NCI-H2107 treated with DMSO at 0.1 percent for 48 hours (cell line): Measurements from ENCODE around the gene YPEL4.
"Not testable (repeated sequence)": the region's sequence is repeated elsewhere in the genome, so short reads cannot be mapped to it uniquely, and the experiment has no call there.

Source experiments
- DNase-seq: peaks from one replicate; lab custom pipeline; 2025; ENCODE audit not compliant: unreplicated experiment; lab: John Stamatoyannopoulos, UW

YPEL4 gene, protein sequence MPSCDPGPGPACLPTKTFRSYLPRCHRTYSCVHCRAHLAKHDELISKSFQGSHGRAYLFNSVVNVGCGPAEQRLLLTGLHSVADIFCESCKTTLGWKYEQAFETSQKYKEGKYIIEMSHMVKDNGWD

GRCh38 chr11:57649826-57650738 is at the start of gene YPEL4:
YPEL4 (minus strand) TSS chr11:57649912; CDS start chr11:57647107, 2,805 bp downstream.
- no peak for DNase-seq

- DNase-seq: no peak
Measured at GRCh38 chr11:57698843-57699365, 49.2 kb upstream of the YPEL4 start.

GRCh38 chr11:57690474-57690873 is 40.8 kb upstream of the YPEL4 start:
- DNase-seq: not testable (repeated sequence)

- no peak for DNase-seq
Measured at GRCh38 chr11:57681168-57681567, 31.5 kb upstream of the YPEL4 start.

DNA sequence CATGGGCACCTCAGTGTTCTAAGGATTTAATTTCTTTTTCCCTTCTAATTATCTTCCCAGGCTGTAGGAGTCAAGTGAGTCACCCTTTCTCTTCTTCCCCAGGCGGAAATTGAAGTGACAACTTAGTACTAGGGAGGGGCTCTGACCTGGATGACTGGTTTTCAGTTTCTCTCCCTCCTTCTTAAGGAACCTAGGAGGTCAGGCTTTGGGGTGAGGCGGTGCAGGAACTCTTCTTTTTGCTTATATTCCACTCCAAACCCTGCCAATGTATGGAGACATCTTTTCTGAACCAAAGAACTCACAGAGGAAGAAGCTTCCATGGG is 30.8 kb upstream of the YPEL4 start:
- DNase-seq: no peak

- DNase-seq: no peak
Measured at GRCh38 chr11:57679396-57679795, 29.7 kb upstream of the YPEL4 start.

DNA sequence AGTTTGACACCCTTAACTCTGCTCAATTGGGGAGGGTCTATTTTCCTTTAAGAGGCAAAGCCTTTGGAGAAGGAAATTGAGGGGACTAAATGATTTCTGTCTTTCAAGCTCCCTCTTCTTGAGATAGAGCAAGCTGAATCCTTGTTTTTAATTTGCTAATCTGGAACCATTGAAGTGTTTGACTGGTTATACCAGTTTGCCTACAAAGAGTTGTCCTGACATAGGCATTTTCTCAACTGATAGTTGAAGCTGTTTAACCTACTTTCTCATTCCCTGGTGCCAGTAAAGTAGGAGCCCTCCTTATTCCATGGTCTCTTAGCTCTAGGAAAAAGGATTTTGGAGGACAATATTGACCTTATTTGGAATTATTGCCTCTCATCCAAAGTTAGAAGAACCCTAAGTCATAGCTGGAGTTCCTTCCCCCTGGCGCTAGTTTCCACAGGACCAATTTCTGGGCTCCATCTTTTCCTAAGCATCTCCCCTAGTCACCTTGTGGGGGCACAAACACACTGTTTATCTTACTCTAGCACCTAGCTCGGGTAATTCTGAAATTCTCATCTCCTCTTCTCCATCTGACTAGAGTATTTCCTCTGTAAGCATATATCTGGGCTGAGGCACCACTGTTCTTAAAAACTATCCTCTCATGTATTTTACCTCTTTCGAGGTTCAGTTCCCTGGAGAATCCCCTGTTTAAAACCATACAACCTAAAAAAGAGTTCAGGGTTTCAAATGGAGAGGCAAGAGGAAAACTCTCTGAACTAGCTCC is 25.6 kb upstream of the YPEL4 start:
- no peak for DNase-seq

GRCh38 chr11:57674251-57674650 is 24.5 kb upstream of the YPEL4 start:
- no peak for DNase-seq

- DNase-seq: no peak
Measured at GRCh38 chr11:57668434-57668782, 18.7 kb upstream of the YPEL4 start.

DNA sequence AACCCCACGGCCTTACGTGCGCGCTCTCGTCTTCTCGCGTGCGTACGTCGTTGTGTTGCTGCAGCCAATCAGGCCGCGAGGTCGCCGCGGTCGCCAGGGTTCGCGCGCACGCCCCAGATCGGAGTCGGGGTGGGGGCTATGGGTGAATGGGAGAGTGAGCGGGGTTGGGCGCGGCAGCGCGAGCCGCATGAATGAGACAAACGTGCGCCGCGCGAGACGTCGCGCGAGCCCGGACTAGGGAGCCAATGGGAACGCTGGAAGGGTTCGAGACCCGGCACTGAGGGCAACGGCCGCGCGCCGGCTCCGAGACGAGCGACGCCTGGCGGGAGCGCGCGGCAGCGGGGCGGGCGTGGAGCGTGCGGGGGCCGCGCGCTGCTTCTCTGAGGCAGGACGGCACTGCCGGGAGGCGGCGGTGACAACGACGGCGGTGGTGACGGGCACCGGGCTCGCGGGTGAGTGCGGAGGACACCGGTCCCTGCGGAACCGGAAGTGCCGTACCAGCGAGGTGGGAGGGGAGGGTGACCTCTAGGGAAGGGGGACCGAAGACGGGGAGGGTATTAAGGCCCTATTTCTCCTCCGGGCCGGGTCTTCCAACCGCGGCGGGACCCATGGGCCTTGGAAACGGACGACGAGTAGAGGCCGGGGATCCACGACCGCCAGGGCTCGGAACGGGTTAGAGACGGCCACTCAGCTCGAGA is 18.2 kb upstream of the YPEL4 start, which contains the start of gene ZDHHC5:
ZDHHC5 (plus strand) TSS at position 379 of the 698 bp plus-strand sequence. CDS start 4,977 bp downstream, outside the sequence.
- DNase-seq: peak; percentile 98

GRCh38 chr11:57667117-57667735 is 17.5 kb upstream of the YPEL4 start:
- peak; percentile 98 for DNase-seq

- DNase-seq: no peak
Measured at GRCh38 chr11:57663975-57664374, 14.3 kb upstream of the YPEL4 start.

DNA sequence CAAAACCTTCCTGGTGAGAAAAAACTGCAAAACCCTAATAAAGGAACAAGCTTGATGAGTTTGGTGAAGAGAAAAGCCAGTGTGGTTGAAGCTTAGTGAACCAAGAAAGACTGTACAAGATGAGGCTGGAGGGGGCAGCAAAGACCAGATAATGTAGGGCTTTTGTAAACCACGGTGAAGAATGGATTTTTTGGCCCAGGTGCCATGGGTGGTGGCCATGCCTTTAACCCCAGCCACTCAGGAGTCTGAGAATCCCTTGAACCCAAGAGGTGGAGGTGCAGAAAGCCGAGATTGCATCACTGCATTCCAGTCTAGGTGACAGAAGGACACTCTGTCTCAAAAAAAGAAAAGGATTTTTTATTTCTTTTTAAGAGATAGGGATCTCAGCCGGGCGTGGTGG is 13.2 kb upstream of the YPEL4 start:
- no peak for DNase-seq

GRCh38 chr11:57659669-57660068 is 10.0 kb upstream of the YPEL4 start:
- no peak for DNase-seq

DNA sequence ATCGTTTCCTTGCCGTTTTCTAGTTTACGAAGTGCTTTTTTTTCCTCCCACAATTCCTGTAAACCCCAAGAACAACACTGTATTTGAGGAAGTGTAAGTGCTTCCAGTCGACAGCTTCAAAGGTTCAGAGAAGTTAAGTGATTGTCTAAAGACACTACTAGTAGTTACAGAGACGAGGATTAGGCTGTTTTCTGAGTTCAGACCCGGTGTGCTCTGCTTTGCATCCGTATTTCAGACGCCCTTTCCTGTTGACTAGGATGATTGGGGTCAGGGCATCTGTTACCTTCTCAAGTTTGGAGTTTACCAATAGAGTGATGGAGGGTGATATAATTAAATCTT is 8.3 kb upstream of the YPEL4 start:
- DNase-seq: no peak

DNA sequence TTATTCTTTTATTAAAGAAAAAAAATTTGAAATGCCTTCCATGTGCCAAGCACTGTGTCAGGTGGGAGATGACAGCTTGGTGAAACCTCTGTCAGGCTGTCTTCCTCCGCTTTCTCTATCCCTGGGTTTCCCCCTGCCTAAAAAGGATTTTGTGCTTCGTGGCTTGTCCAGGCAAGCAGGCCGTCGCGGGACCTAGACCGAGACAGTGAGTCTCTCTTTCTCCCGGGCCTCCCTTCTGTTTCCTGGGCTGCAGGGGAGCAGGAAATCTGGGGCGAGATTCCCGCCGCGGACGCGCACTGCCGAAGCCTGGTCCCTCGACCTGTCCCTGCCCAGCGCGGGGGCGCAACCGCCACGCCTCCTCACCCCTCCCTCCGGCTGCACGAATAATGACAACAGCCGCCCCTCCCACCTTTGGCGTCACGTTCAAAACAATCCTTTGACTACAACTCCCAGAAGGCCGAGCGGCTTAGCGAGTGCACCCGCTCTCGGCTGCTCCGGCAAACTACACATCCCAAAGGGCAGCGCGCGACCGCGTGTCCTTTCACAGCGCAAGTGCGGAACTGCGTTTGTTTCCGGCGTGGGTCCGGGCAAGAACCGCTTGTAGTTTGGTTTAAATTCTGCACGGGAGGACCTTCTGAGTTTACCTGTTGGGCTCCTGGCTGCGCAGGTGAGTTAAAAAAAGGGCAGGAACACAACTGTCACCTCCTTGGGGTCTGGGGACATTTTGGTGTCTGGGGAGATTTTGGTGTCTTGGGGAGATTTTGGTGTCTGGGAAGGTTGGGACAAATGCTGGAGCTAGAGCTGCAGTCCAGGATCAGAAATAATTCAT is 7.7 kb upstream of the YPEL4 start, which contains the start of gene CLP1:
CLP1 (plus strand) TSS at position 569 of the 829 bp plus-strand sequence. CDS start 1,715 bp downstream, outside the sequence.
- DNase-seq: peak; percentile 92

- no peak for DNase-seq
Measured at GRCh38 chr11:57656885-57657193, 7.1 kb upstream of the YPEL4 start.

DNA sequence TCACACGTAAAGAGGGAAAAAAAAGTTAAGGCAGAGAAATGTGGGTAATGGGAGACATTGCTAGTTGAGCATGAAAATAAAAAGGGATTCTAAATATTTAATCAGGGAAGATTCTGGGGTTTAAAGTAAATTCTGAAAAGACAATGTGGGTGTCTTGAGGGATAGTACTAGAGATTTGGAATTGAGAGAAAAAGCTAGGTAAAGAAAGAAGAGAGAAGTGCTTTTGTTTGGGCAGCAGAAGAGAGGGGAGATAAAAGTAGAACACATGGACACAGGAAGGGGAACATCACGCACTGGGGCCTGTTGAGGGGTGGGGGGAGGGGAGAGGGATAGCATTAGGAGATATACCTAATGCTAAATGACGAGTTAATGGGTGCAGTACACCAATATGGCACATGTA is 3.5 kb upstream of the YPEL4 start:
- no peak for DNase-seq

- DNase-seq: no peak
Measured at GRCh38 chr11:57652662-57653061, 3.0 kb upstream of the YPEL4 start.

GRCh38 chr11:57652230-57652629 is 2.5 kb upstream of the YPEL4 start:
- not testable (repeated sequence) for DNase-seq
